GM12878 (cell line): ENCODE data around the gene ADAMTS4. TPM values are rescaled to one million over a fixed set of nuclear protein-coding genes. Genes with fewer than 3 reads are reported as not detected.
A peak's percentile ranks its signal among the peaks of the same experiment; 100 is the strongest.

Source experiments
- ATAC-seq: fragments of 200-7000 bp; cut with Tn5 transposase; 3 replicates; pipeline ENCODE4 v1.9.1; 2020; ENCODE audit warnings: mild to moderate bottlenecking, moderate library complexity
- BruUV-seq: library from RNA; stranded (reverse); fragments of 400-500 nt; replicated peaks from 2 replicates; lab custom pipeline; 2021; lab: Mats Ljungman, UMichigan
- CTCF ChIA-PET: fragments of 300-600 bp; sonication (Branson Sonifier 250); formaldehyde crosslinking; extraction: SDS; loops from one replicate; lab custom pipeline; 2021; ENCODE audit warnings: inconsistent platforms; lab: Yijun Ruan, JAX
- POLR2A ChIA-PET: fragments of 350-600 bp; formaldehyde crosslinking; extraction: SDS; loops from one replicate; lab custom pipeline; 2021; ENCODE audit warnings: inconsistent platforms; lab: Charles Lee
- RAD21 ChIA-PET: fragments of 300-600 bp; sonication (Branson Sonifier 250); formaldehyde crosslinking; loops from one replicate; lab custom pipeline; 2023; ENCODE audit warnings: antibody characterized with exemption; ENCODE audit not compliant: unreplicated experiment; lab: Charles Lee
- SMC1A ChIA-PET: fragments of 300-600 bp; sonication (Branson Sonifier 250); formaldehyde crosslinking; loops from one replicate; lab custom pipeline; 2023; ENCODE audit not compliant: unreplicated experiment, uncharacterized antibody; lab: Charles Lee
- DNase-seq: peaks from one replicate; pipeline ENCODE4 v3.0.0-alpha.2; 2011; ENCODE audit warnings: low read depth, low spot score
- FAIRE-seq: peaks from 3 replicates; lab custom pipeline; 2011; peaks lifted over from hg19 to GRCh38; lab: Jason Lieb, UNC
- H2AFZ ChIP-seq: 2 replicates; pipeline ENCODE4 v1.6.0; 2011; ENCODE audit warnings: low read depth, low read length, control low read depth; ENCODE audit not compliant: control insufficient read depth
- H3K27ac ChIP-seq: 2 replicates; pipeline ENCODE4 v1.5.1; 2011; ENCODE audit warnings: control low read depth; ENCODE audit not compliant: control insufficient read depth, insufficient read depth
- H3K27me3 ChIP-seq, 2 experiments: replicated peaks in 1 of 2; 2 replicates each; pipeline versions ENCODE4 v1.6.0 to v1.6.1; 2011; ENCODE audit warnings: low read length in 1 of 2; ENCODE audit not compliant: control insufficient read depth in 2 of 2, insufficient read depth in 2 of 2
- H3K36me3 ChIP-seq, 2 experiments: 2 replicates each; pipeline ENCODE4 v1.5.1; 2011; ENCODE audit warnings: low read length in 1 of 2; ENCODE audit not compliant: control insufficient read depth in 2 of 2, insufficient read depth in 2 of 2
- H3K4me1 ChIP-seq: 2 replicates; pipeline ENCODE4 v1.6.1; 2011; ENCODE audit warnings: mild to moderate bottlenecking, low read length, moderate library complexity, mixed read lengths; ENCODE audit not compliant: control insufficient read depth, insufficient read depth
- H3K4me2 ChIP-seq: 2 replicates; pipeline ENCODE4 v1.6.0; 2011; ENCODE audit warnings: control low read depth; ENCODE audit not compliant: control insufficient read depth, insufficient read depth
- H3K4me3 ChIP-seq: fragments of 200-600 bp; sonication (generic); 2 replicates; pipeline ENCODE4 v1.5.1; 2016
- H3K79me2 ChIP-seq: 2 replicates; pipeline ENCODE4 v1.6.0; 2011; ENCODE audit warnings: low read length; ENCODE audit not compliant: control insufficient read depth, insufficient read depth
- H3K9ac ChIP-seq: 2 replicates; pipeline ENCODE4 v1.8.0; 2011; ENCODE audit warnings: low read length, control low read depth, mixed read lengths; ENCODE audit not compliant: control insufficient read depth, insufficient read depth
- H3K9me3 ChIP-seq: replicated peaks from 3 replicates; pipeline ENCODE4 v1.5.1; 2011; ENCODE audit warnings: mild to moderate bottlenecking, low read length; ENCODE audit not compliant: control insufficient read depth, insufficient read depth
- H4K20me1 ChIP-seq: 2 replicates; pipeline ENCODE4 v1.6.0; 2011; ENCODE audit not compliant: control insufficient read depth, insufficient read depth
- BMI1 ChIP-seq: fragments of 450-650 bp; IDR thresholded peaks from 2 replicates; pipeline ENCODE4 v1.6.1; 2016; ENCODE audit warnings: mild to moderate bottlenecking, moderate library complexity, borderline replicate concordance
- HDGF ChIP-seq: fragments of 450-650 bp; IDR thresholded peaks from 2 replicates; pipeline ENCODE4 v1.6.1; 2016; ENCODE audit warnings: antibody characterized with exemption
- LARP7 ChIP-seq: fragments of 450-650 bp; IDR thresholded peaks from 2 replicates; pipeline ENCODE4 v1.6.1; 2017; ENCODE audit warnings: mild to moderate bottlenecking
- MTA2 ChIP-seq: fragments of 450-650 bp; IDR thresholded peaks from 2 replicates; pipeline ENCODE4 v1.6.1; 2016; ENCODE audit warnings: low read depth, mild to moderate bottlenecking, moderate library complexity
- RAD51 ChIP-seq: fragments of 450-650 bp; IDR thresholded peaks from 2 replicates; pipeline ENCODE4 v1.6.1; 2016; ENCODE audit warnings: moderate library complexity, mild to moderate bottlenecking, inconsistent platforms
- RUNX3 ChIP-seq: IDR thresholded peaks from 2 replicates; pipeline ENCODE4 v1.6.1; 2012; ENCODE audit warnings: low read length, inconsistent platforms
- SREBF2 ChIP-seq: IDR thresholded peaks from 2 replicates; pipeline ENCODE4 v1.6.1; 2012; ENCODE audit warnings: mild to moderate bottlenecking, low read length
- SRF ChIP-seq, 2 experiments: IDR thresholded peaks; 2 replicates each; pipeline ENCODE4 v1.6.1; 2011; ENCODE audit warnings: low read depth in 2 of 2, low read length in 2 of 2, mild to moderate bottlenecking in 1 of 2, moderate library complexity in 1 of 2
- TAF1 ChIP-seq: IDR thresholded peaks from 2 replicates; pipeline ENCODE4 v1.6.1; 2011; ENCODE audit warnings: mild to moderate bottlenecking, low read depth, low read length, borderline replicate concordance
- TBL1XR1 ChIP-seq: IDR thresholded peaks from 2 replicates; pipeline ENCODE4 v1.6.1; 2012; ENCODE audit warnings: low read depth, low read length, improper control_type of control experiment
- TCF3 ChIP-seq: IDR thresholded peaks from 2 replicates; pipeline ENCODE4 v1.6.1; 2012; ENCODE audit warnings: low read depth, mild to moderate bottlenecking, low read length, borderline replicate concordance; ENCODE audit not compliant: insufficient read depth
- ZBED1 ChIP-seq: IDR thresholded peaks from 2 replicates; pipeline ENCODE4 v1.6.1; 2016; ENCODE audit warnings: borderline replicate concordance
- WGBS: methylation state at CpG from one replicate; pipeline ENCODE4 v1.1.6; 2016; ENCODE audit warnings: low lambda C conversion rate; ENCODE audit not compliant: insufficient replicate concordance, insufficient coverage; ENCODE audit errors: missing lambda C conversion rate; 5-methylcytosine and 5-hydroxymethylcytosine counted together
- in situ Hi-C: fragments of 300-500 bp; cut with MboI; formaldehyde crosslinking; loops from 9 replicates; pipeline ENCODE4 v1.14.3; 2018; ENCODE audit warnings: mixed read lengths
- intact Hi-C: fragments of 100-400 bp; cut with micrococcal nuclease; formaldehyde crosslinking; loops from one replicate; pipeline ENCODE4 v1.14.2; 2022; ENCODE audit not compliant: unreplicated experiment
- polyA plus RNA-seq, 11 experiments: library from polyadenylated mRNA; depleted of rRNA in 4 of 11; unstranded in 6 of 11; stranded (reverse) in 5 of 11; fragments of >200 nt; fragmentation: Nextera tagmentation in 4 of 11; fragmentation: Illumina TruSeq in 1 of 11; extraction: Ambion mirVana in 4 of 11; extraction: Trizol in 1 of 11; gene quantifications; 1 replicate in 1 of 11; 2 replicates in 10 of 11; pipeline versions ENCODE4 v1.2.1 to v1.2.3, GENCODE V29; 2011 to 2016; ENCODE audit warnings: inconsistent platforms in 2 of 11, missing spikeins in 2 of 11, low read depth in 1 of 11
- total RNA-seq, 4 experiments: library from RNA; depleted of rRNA in 3 of 4; stranded (reverse); fragments of >200 nt in 3 of 4; fragmentation: Illumina TruSeq in 1 of 4; extraction: Trizol in 1 of 4; gene quantifications; 2 replicates each; pipeline versions ENCODE4 v1.2.1 to v1.2.3, GENCODE V29; 2013 to 2021
- TF ChIP-seq, protein P1 (sequence below), 3 experiments: IDR thresholded peaks in 2 of 3; conservative IDR thresholded peaks in 1 of 3; 2 replicates each; pipeline ENCODE4 v1.5.1; 2011; ENCODE audit warnings: low read depth in 3 of 3, low read length in 3 of 3, mild to moderate bottlenecking in 3 of 3, control low read depth in 2 of 3, moderate library complexity in 2 of 3, inconsistent platforms in 1 of 3, mixed read lengths in 1 of 3; ENCODE audit not compliant: control insufficient read depth in 2 of 3, insufficient read depth in 1 of 3; ENCODE audit errors: extremely low read depth in 1 of 3
- TF ChIP-seq, protein P2 (sequence below): fragments of 450-650 bp; IDR thresholded peaks from 2 replicates; pipeline ENCODE4 v1.6.1; 2018; ENCODE audit warnings: mild to moderate bottlenecking, low read depth, moderate library complexity; ENCODE audit not compliant: partially characterized antibody

Gene ADAMTS4
- total and polyA plus RNA-seq, 10 of the 15 experiments (the other 5 are each of a cell fraction or from before 2014, with no cell fraction given): 0.01 to 0.13 (median 0.05) TPM; not detected in 2

DNA sequence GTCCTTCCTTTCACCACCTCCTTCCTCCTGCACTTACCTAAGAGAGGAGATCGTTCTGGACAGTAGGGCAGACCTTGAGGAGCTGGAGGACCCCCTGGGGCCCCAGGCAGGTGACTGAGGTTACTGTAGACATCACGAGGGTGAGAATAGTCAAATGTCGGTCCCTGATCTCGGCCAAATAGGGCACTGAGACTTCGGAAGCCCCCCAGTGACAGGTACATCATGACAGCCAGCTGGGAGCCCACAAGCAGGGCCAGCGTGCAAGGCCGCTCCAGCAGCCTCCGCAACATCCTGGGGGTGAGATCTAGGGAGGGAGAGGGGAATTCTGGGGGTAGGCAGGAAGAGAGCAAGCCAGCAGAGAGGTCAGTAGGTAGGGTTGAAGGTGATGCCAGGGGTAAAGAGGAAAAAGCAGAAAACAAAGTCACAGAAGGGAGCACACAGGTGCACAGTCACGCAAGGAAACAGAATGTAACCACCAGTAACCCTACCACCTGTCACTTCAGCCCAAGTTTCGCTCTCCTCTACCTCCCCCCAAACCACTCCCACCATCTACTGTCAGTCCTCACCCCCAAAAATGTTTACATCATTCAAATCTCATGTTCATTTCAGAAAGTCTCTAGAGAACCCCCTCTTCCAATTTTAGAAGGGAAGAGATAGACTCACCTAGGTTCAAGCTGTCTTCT lies 22.9 kb downstream of the ADAMTS4 start (continued):
- TF ChIP-seq RUNX3: peak; percentile 57; the same call in 1 of the 2 replicates
- no peak for TF ChIP-seq SRF (IDR thresholded peaks at IDR 0.05; ENCODE audit: low read depth in 2 of 2, low read length in 2 of 2)
- no peak for TF ChIP-seq SREBF2
- no peak for TF ChIP-seq TAF1
- TF ChIP-seq, protein P1, sequence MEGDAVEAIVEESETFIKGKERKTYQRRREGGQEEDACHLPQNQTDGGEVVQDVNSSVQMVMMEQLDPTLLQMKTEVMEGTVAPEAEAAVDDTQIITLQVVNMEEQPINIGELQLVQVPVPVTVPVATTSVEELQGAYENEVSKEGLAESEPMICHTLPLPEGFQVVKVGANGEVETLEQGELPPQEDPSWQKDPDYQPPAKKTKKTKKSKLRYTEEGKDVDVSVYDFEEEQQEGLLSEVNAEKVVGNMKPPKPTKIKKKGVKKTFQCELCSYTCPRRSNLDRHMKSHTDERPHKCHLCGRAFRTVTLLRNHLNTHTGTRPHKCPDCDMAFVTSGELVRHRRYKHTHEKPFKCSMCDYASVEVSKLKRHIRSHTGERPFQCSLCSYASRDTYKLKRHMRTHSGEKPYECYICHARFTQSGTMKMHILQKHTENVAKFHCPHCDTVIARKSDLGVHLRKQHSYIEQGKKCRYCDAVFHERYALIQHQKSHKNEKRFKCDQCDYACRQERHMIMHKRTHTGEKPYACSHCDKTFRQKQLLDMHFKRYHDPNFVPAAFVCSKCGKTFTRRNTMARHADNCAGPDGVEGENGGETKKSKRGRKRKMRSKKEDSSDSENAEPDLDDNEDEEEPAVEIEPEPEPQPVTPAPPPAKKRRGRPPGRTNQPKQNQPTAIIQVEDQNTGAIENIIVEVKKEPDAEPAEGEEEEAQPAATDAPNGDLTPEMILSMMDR (IDR thresholded peaks at IDR 0.05 in 2 of 3, conservative IDR thresholded peaks at IDR 0.05 in 1 of 3; ENCODE audit: control insufficient read depth in 2 of 3, extremely low read depth in 1 of 3, insufficient read depth in 1 of 3, low read depth in 3 of 3, low read length in 3 of 3): no peak
- TF ChIP-seq HDGF: 0 out of 2 replicates have a peak, but pooled peaks have one; percentile 28
- TF ChIP-seq TBL1XR1: no peak
- peak; percentile 73; the same call in 1 of the 2 replicates for TF ChIP-seq TCF3
- TF ChIP-seq MTA2: no peak
- TF ChIP-seq ZBED1: no peak

DNA sequence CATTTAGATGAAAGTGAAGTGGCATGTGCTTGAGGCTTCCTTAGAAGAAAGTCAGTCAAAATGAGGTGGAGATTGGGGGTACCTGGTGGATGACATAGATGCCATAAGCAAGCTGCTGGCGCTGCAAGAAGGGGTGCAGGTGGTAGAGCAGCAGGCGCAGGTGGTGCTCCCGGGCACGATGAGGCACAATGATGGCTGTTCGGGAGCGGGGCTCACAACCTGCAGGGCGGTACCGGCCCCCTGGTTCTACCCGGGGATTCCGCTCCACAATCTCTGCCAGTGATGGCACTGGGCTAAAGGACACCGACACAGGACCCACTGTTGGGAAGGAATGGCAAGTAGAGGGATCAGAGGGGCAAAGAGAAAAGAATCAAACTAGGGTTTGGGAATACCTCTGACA lies 23.9 kb downstream of the ADAMTS4 start:
- in situ Hi-C loops: no loop called here
- POLR2A ChIA-PET: interaction anchor here (1.2 kb wide), 1 partner anchor 11 kb away, joined by 3 read pairs; no protein-coding TSS in a partner anchor
- H3K27ac ChIP-seq: peak overlapping the region; percentile 87; the same call in 1 of the 2 replicates
- TF ChIP-seq, protein P2, sequence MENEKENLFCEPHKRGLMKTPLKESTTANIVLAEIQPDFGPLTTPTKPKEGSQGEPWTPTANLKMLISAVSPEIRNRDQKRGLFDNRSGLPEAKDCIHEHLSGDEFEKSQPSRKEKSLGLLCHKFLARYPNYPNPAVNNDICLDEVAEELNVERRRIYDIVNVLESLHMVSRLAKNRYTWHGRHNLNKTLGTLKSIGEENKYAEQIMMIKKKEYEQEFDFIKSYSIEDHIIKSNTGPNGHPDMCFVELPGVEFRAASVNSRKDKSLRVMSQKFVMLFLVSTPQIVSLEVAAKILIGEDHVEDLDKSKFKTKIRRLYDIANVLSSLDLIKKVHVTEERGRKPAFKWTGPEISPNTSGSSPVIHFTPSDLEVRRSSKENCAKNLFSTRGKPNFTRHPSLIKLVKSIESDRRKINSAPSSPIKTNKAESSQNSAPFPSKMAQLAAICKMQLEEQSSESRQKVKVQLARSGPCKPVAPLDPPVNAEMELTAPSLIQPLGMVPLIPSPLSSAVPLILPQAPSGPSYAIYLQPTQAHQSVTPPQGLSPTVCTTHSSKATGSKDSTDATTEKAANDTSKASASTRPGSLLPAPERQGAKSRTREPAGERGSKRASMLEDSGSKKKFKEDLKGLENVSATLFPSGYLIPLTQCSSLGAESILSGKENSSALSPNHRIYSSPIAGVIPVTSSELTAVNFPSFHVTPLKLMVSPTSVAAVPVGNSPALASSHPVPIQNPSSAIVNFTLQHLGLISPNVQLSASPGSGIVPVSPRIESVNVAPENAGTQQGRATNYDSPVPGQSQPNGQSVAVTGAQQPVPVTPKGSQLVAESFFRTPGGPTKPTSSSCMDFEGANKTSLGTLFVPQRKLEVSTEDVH: no peak
- TF ChIP-seq LARP7 (no peak), RAD51 (no peak), BMI1 (no peak)

More for the DNA sequence above, 23.9 kb downstream of the ADAMTS4 start:
- FAIRE-seq (no peak), DNase-seq (no peak), ATAC-seq (no peak)
- 95% methylated on average over 11 of the region's 11 CpGs for WGBS
- no peaks in the 10 kb centered on the region for H3K9me3 ChIP-seq
- ChIA-PET CTCF (interaction anchor here (3.7 kb wide), 1 partner anchor 9 kb away, joined by 44 read pairs; the partner anchor contains the start of gene PPOX), SMC1A (interaction anchor here (1.1 kb wide), 1 partner anchor 13 kb away, joined by 3 read pairs; no protein-coding TSS in a partner anchor), RAD21 (no interaction called here)
- no peak overlapping the region; the same call in 1 of the 2 replicates for H3K9ac ChIP-seq
- intact Hi-C loops: no loop called here
- H3K27me3 ChIP-seq: no peaks in the 10 kb centered on the region
- H3K4me1 ChIP-seq: peaks cover 19% of the 10 kb centered on the region
- H4K20me1 ChIP-seq: no peaks in the 10 kb centered on the region
- H3K4me3 ChIP-seq: no peak overlapping the region
- BruUV-seq: no TSS peak
- H3K79me2 ChIP-seq: peaks cover 23% of the 10 kb centered on the region
- peak overlapping the region; percentile 87 for H3K4me2 ChIP-seq
- peaks cover 17 to 30% of the 10 kb centered on the region in 2 experiments for H3K36me3 ChIP-seq
- no peak overlapping the region for H2AFZ ChIP-seq
